Measurements from ENCODE around the gene GNPNAT1. TPM values are rescaled to one million over a fixed set of nuclear protein-coding genes. Genes with fewer than 3 reads are reported as not detected.

The GNPNAT1 gene
- total and polyA plus RNA-seq, 2 of the 4 experiments (the other 2 are of a cell fraction), result 19.4 to 30.5 TPM

- intact Hi-C loops (cut with micrococcal nuclease) (loop anchor here (5.0 kb wide), 1 partner anchor 36 kb away; no protein-coding TSS in a partner anchor), dilution Hi-C loops (cut with HindIII; ENCODE audit: low sequenced_read_pairs, unreplicated experiment) (no loop called here), in situ Hi-C loops (cut with MboI; ENCODE audit: low sequenced_read_pairs) (no loop called here)
- Histone ChIP-seq H3K23ac (ENCODE audit: low read depth, low read length) (no peak overlapping the region), H3K79me1 (ENCODE audit: low read depth in 1 of 2, low read length in 2 of 2) (peaks cover 15 to 56% of the 10 kb centered on the region in 2 experiments; a peak in 3 of 4 replicates), H2AK5ac (ENCODE audit: low read depth, low read length) (no peak overlapping the region), H3K9me1 (ENCODE audit: insufficient read depth, low read length) (no peaks in the 10 kb centered on the region), H3K4ac (ENCODE audit: low read depth, low read length) (no peak overlapping the region), H3K14ac (replicated peaks; ENCODE audit: low read depth, low read length) (no peak overlapping the region), H4K8ac (ENCODE audit: low read depth in 2 of 2, low read length in 2 of 2) (no peak overlapping the region), H3K4me3 (ENCODE audit: insufficient read depth, low read depth, low read length) (no peak overlapping the region), H3K4me1 (ENCODE audit: control insufficient read depth, insufficient read depth, low read length) (peaks cover 2% of the 10 kb centered on the region; the same call in 1 of the 2 replicates), H4K5ac (ENCODE audit: low read depth, low read length) (no peak overlapping the region), H2BK120ac (ENCODE audit: low read depth, low read length) (no peak overlapping the region), H3K27ac (ENCODE audit: insufficient read depth, low read length) (no peak overlapping the region), H4K91ac (ENCODE audit: insufficient read depth, low read depth, low read length) (no peak overlapping the region), H2AK9ac (replicated peaks; ENCODE audit: low read depth, low read length, poor library complexity) (no peak overlapping the region), H2BK5ac (ENCODE audit: low read depth, low read length, poor library complexity, severe bottlenecking) (no peak overlapping the region), H3K27me3 (ENCODE audit: control insufficient read depth, insufficient read depth, low read length) (no peaks in the 10 kb centered on the region), H3K9me3 (ENCODE audit: control insufficient read depth, insufficient read depth, low read length) (no peaks in the 10 kb centered on the region), H4K20me1 (ENCODE audit: insufficient read depth, low read length) (no peaks in the 10 kb centered on the region; the same call in 1 of the 2 replicates), H2AFZ (replicated peaks; ENCODE audit: low read length, poor library complexity) (no peak overlapping the region), H2BK20ac (ENCODE audit: low read depth, low read length) (no peak overlapping the region), H3K4me2 (ENCODE audit: low read depth, low read length) (no peak overlapping the region), H2BK15ac (ENCODE audit: low read depth, low read length) (no peak overlapping the region), H3K9ac (ENCODE audit: low read depth, low read length) (no peak overlapping the region), H3K36me3 (ENCODE audit: control insufficient read depth, insufficient read depth, low read length) (peaks cover 6% of the 10 kb centered on the region; the same call in 1 of the 2 replicates), H3K18ac (ENCODE audit: low read depth, low read length) (no peak overlapping the region), H3K56ac (ENCODE audit: extremely low read depth, insufficient read depth, low read length) (no peak overlapping the region)
- no peak for TF ChIP-seq MAFK (IDR thresholded peaks at IDR 0.05; ENCODE audit: low read depth, low read length)
- no peak for TF ChIP-seq RAD21 (IDR thresholded peaks at IDR 0.05; ENCODE audit: low read length)
- TF ChIP-seq FOS (IDR thresholded peaks at IDR 0.05; ENCODE audit: low read depth, low read length), result no peak
- 25% methylated on average over 1 of the region's 1 CpG; no CpG with 5 or more reads in 1 of the 2 experiments for WGBS, 2 experiments (ENCODE audit: extremely low coverage in 2 of 2, insufficient read length in 1 of 2)
- DNase-seq, result peak; percentile 1
- ATAC-seq (ENCODE audit: low read depth), result no peak
- no TSS peak for BruUV-seq (replicated peaks)
- POLR2A ChIA-PET (ENCODE audit: unreplicated experiment), result no interaction called here
- CTCF ChIA-PET, result no interaction called here
Measured at GRCh38 chr14:52735921-52736489, 55.4 kb downstream of the GNPNAT1 start.

Measured in IMR-90 (cell line).